Lung (tissue), 12 donors: ENCODE results near the gene TNFRSF12A. TPM values are rescaled to one million over a fixed set of nuclear protein-coding genes. Genes with fewer than 3 reads are reported as not detected.
A peak's percentile ranks its signal among the peaks of the same experiment; 100 is the strongest.

ENCODE experiments used
- ATAC-seq: fragments of 200-7000 bp; cut with Tn5 transposase; one replicate; pipeline ENCODE4 v1.9.1; 2020; ENCODE audit warnings: moderate number of reproducible peaks; ENCODE audit not compliant: insufficient read depth, low FRiP score
- DNase-seq, 3 donors: peaks; one replicate each; pipeline ENCODE4 v3.0.0-alpha.2; 2013 to 2017
- H3K27ac ChIP-seq, 2 donors: one replicate each; pipeline ENCODE4 v1.5.1; 2013; ENCODE audit warnings: mild to moderate bottlenecking in 2 of 2, moderate library complexity in 2 of 2, control low read depth in 1 of 2, inconsistent platforms in 1 of 2, low read depth in 1 of 2, low read length in 1 of 2
- H3K27me3 ChIP-seq, 3 donors: one replicate each; pipeline ENCODE4 v1.5.1; 2013; ENCODE audit warnings: low read length in 2 of 3; ENCODE audit not compliant: control insufficient read depth in 3 of 3, insufficient read depth in 3 of 3
- H3K36me3 ChIP-seq, 4 donors: one replicate each; pipeline ENCODE4 v1.5.1; 2013; ENCODE audit warnings: low read length in 4 of 4, mild to moderate bottlenecking in 1 of 4, moderate library complexity in 1 of 4; ENCODE audit not compliant: control insufficient read depth in 4 of 4, insufficient read depth in 4 of 4
- H3K4me1 ChIP-seq, 5 donors: one replicate each; pipeline ENCODE4 v1.5.1; 2013; ENCODE audit warnings: low read length in 5 of 5, mild to moderate bottlenecking in 2 of 5, moderate library complexity in 1 of 5; ENCODE audit not compliant: control insufficient read depth in 5 of 5, insufficient read depth in 5 of 5
- H3K4me3 ChIP-seq: one replicate; pipeline ENCODE4 v1.5.1; 2013; ENCODE audit warnings: mild to moderate bottlenecking, control low read depth, moderate library complexity
- H3K9ac ChIP-seq, 2 donors: one replicate each; pipeline ENCODE4 v1.5.1; 2013; ENCODE audit warnings: low read length in 2 of 2, control low read depth in 1 of 2; ENCODE audit not compliant: insufficient read depth in 1 of 2
- H3K9me3 ChIP-seq, 4 donors: one replicate each; pipeline ENCODE4 v1.5.1; 2013; ENCODE audit warnings: low read length in 3 of 4, mild to moderate bottlenecking in 1 of 4, moderate library complexity in 1 of 4; ENCODE audit not compliant: control insufficient read depth in 4 of 4, insufficient read depth in 3 of 4
- WGBS, 2 donors: extraction: QIAGEN DNeasy Blood & Tissue Kit; methylation state at CpG; one replicate each; pipeline ENCODE4 v1.1.7; 2013; 5-methylcytosine and 5-hydroxymethylcytosine counted together
- polyA plus RNA-seq, 2 donors: library from polyadenylated mRNA; stranded (reverse); fragments of 200-250 nt; gene quantifications; one replicate each; pipeline ENCODE4 v1.2.1, GENCODE V29; 2013
- total RNA-seq, 2 donors: library from RNA; depleted of rRNA in 1 of 2; stranded (reverse); fragments of >200 nt in 1 of 2; gene quantifications; one replicate each; pipeline ENCODE4 v1.2.1, GENCODE V29; 2014 to 2021
- TF ChIP-seq, protein P1 (sequence below): IDR thresholded peaks from 2 replicates; pipeline ENCODE4 v1.5.1; 2012; ENCODE audit warnings: mild to moderate bottlenecking; ENCODE audit errors: control extremely low read depth, extremely low read depth
- donor health status: control.
- donor health status: control.
- donor health status: Bipolar disorder and iron deficiency.
- donor health status: healthy.
- donor health status: DM: yes; HTN: yes; CAD: no.

The TNFRSF12A gene
- total and polyA plus RNA-seq, 4 donors: 19.1 to 192 (median 119) TPM

DNA sequence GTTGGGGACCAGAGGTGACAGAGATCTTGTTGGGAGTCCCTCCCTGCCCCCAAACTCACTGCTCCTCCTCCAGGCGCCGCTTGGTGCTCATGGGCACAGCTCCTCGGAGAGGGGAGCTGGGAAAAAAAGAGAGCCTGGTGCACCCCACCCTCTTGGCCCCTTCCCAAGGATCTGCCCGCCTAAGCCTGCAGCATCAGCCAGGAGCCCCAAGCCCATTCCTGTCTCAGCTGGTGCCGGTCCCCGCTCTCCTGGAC is 3.2 kb downstream of the TNFRSF12A start:
- TF ChIP-seq, protein P1, sequence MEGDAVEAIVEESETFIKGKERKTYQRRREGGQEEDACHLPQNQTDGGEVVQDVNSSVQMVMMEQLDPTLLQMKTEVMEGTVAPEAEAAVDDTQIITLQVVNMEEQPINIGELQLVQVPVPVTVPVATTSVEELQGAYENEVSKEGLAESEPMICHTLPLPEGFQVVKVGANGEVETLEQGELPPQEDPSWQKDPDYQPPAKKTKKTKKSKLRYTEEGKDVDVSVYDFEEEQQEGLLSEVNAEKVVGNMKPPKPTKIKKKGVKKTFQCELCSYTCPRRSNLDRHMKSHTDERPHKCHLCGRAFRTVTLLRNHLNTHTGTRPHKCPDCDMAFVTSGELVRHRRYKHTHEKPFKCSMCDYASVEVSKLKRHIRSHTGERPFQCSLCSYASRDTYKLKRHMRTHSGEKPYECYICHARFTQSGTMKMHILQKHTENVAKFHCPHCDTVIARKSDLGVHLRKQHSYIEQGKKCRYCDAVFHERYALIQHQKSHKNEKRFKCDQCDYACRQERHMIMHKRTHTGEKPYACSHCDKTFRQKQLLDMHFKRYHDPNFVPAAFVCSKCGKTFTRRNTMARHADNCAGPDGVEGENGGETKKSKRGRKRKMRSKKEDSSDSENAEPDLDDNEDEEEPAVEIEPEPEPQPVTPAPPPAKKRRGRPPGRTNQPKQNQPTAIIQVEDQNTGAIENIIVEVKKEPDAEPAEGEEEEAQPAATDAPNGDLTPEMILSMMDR: no peak
- peak overlapping the region; percentile 53 for H3K4me3 ChIP-seq
- peaks cover 0 to 40% (median 21%) of the 10 kb centered on the region in 5 donors for H3K4me1 ChIP-seq
- peaks cover 0 to 21% (median 7%) of the 10 kb centered on the region in 4 donors for H3K36me3 ChIP-seq
- H3K27me3 ChIP-seq: peaks cover 0 to 5% (median 4%) of the 10 kb centered on the region in 3 donors
- no peaks in the 10 kb centered on the region for H3K9me3 ChIP-seq
- DNase-seq (no peak), ATAC-seq (no peak)
- H3K27ac ChIP-seq: peak overlapping the region; percentile 92 to 96
- no peak overlapping the region for H3K9ac ChIP-seq
- 32 to 36% methylated on average over 6 of the region's 6 CpGs for WGBS, 2 donors

DNA sequence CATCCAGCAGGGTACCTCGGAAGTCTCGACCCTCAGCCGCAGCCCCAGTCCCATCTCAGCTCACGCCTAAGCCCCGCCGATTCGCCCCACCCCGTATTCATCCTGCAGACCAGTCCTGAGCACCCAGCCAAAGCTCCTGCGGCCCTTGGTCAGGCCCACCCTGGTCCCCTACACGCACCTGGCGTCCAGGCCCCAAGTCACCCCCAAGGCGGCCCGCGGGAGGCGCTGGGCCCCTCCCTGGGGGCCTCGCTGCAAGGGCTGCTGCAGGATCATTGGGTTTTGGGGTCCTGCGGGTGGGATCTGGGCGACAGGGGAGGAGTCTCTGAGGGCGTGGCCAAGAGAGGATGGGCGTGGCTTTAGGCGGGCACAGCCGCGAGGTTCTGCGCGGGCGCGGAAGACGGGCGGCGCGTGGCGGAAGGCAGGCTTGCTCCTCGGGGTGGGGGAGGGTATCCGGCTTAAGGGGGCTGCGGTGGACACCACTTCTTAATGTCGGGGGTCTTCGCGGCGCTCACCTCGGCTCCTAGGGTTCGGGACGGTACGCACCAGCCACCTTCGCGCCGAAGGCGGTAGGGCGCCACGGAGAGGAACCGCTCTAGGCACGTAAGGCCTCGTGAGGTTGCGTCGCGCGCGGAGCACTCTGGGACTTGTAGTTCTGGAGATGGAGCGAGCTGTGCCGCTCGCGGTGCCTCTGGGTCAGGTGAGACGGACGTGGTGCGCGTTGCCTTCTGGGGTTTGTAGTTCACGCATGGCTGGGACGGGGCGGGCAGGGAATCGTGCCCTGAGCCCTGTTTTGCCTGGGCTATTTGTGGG is 3.7 kb downstream of the TNFRSF12A start, which contains the start of the genes HCFC1R1 and THOC6:
TSS of gene HCFC1R1 (minus strand) at position 274 of the 810 bp plus-strand sequence. CDS start at position 273, 1 bp downstream.
TSS of gene THOC6 (plus strand) at position 367 of the 810 bp plus-strand sequence. CDS start at position 659, 292 bp downstream.
- peak; percentile 56 for ATAC-seq
- TF ChIP-seq, protein P1: no peak
- Histone ChIP-seq H3K4me1 (peaks cover 0 to 44% (median 21%) of the 10 kb centered on the region in 5 donors), H3K9me3 (no peaks in the 10 kb centered on the region), H3K4me3 (peak within 1 kb of the TSS; percentile 53), H3K9ac (peak within 1 kb of the TSS in 1 of 2 donors; percentile 62), H3K27ac (peak within 1 kb of the TSS; percentile 92 to 96), H3K27me3 (peaks cover 0 to 4% (median 4%) of the 10 kb centered on the region in 3 donors), H3K36me3 (peaks cover 0 to 21% (median 7%) of the 10 kb centered on the region in 4 donors)
- peak; percentile 95 to 97 (median 96) for DNase-seq
- WGBS, 2 donors: 1% methylated on average over 68 to 69 of the region's 69 CpGs

GRCh38 chr16:3025032-3026002 is 5.1 kb downstream of the TNFRSF12A start:
- no peak overlapping the region for H3K9ac ChIP-seq
- ATAC-seq (no peak), DNase-seq (no peak)
- H3K4me3 ChIP-seq: no peak overlapping the region
- peaks cover 0 to 16% (median 16%) of the 10 kb centered on the region in 3 donors for H3K27me3 ChIP-seq
- H3K27ac ChIP-seq: no peak overlapping the region
- H3K9me3 ChIP-seq: no peaks in the 10 kb centered on the region
- H3K4me1 ChIP-seq: peaks cover 0 to 46% (median 18%) of the 10 kb centered on the region in 5 donors
- 95 to 96% methylated on average over 17 to 18 of the region's 18 CpGs for WGBS, 2 donors
- TF ChIP-seq, protein P1: no peak
- peaks cover 0 to 21% (median 7%) of the 10 kb centered on the region in 4 donors for H3K36me3 ChIP-seq
